Nephron progenitor cell (in vitro differentiated cells): ENCODE data around the gene STX10.

Source experiments
- DNase-seq: peaks from one replicate; pipeline ENCODE4 v3.0.0; 2021
- H3K27ac Mint-ChIP-seq: 2 replicates; pipeline ENCODE4 v1.8.0; 2021; ENCODE audit warnings: mild to moderate bottlenecking, moderate library complexity, mixed read lengths
- H3K27me3 Mint-ChIP-seq: 2 replicates; pipeline ENCODE4 v1.8.0; 2021; ENCODE audit warnings: mild to moderate bottlenecking, low read depth, mixed read lengths; ENCODE audit not compliant: poor library complexity
- H3K36me3 Mint-ChIP-seq: 2 replicates; pipeline ENCODE4 v1.8.0; 2021; ENCODE audit warnings: low read depth, mixed read lengths
- H3K4me1 Mint-ChIP-seq: 2 replicates; pipeline ENCODE4 v1.8.0; 2021; ENCODE audit warnings: mixed read lengths
- H3K4me3 Mint-ChIP-seq: 2 replicates; pipeline ENCODE4 v1.8.0; 2021; ENCODE audit warnings: mild to moderate bottlenecking, moderate library complexity, mixed read lengths
- H3K9me3 Mint-ChIP-seq: 2 replicates; pipeline ENCODE4 v1.8.0; 2021; ENCODE audit warnings: mild to moderate bottlenecking, moderate library complexity, mixed read lengths
- TF ChIP-seq, protein P1 (sequence below): fragments of 200-600 bp; sonication (generic); IDR thresholded peaks from 2 replicates; pipeline ENCODE4 v1.5.0; 2021; ENCODE audit warnings: antibody characterized with exemption

The STX10 gene

DNA sequence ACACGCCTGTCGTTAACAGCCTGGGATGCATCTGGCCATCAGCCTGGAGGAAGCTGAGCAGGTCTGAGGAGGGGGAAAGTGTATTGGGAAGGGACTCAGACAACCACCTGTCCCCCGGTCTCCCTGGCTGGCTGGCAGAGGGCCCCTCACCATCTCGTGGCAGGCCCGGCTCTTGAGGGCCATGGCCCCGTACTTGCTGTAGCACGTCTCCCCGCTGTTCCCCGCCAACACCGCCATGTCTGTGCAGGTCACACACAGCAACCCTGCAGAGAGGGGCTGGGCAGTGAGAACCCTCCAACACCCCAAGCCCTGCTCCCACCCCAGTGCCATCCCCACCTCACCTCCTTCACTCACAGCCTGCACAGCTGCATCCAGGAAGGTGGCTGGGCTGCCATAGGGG lies 37.6 kb downstream of the STX10 start:
- H3K36me3 Mint-ChIP-seq: peaks cover 2% of the 10 kb centered on the region
- TF ChIP-seq, protein P1, sequence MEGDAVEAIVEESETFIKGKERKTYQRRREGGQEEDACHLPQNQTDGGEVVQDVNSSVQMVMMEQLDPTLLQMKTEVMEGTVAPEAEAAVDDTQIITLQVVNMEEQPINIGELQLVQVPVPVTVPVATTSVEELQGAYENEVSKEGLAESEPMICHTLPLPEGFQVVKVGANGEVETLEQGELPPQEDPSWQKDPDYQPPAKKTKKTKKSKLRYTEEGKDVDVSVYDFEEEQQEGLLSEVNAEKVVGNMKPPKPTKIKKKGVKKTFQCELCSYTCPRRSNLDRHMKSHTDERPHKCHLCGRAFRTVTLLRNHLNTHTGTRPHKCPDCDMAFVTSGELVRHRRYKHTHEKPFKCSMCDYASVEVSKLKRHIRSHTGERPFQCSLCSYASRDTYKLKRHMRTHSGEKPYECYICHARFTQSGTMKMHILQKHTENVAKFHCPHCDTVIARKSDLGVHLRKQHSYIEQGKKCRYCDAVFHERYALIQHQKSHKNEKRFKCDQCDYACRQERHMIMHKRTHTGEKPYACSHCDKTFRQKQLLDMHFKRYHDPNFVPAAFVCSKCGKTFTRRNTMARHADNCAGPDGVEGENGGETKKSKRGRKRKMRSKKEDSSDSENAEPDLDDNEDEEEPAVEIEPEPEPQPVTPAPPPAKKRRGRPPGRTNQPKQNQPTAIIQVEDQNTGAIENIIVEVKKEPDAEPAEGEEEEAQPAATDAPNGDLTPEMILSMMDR: no peak
- peaks cover 23% of the 10 kb centered on the region for H3K4me1 Mint-ChIP-seq
- H3K4me3 Mint-ChIP-seq: no peak overlapping the region
- DNase-seq: no peak
- no peak overlapping the region for H3K27ac Mint-ChIP-seq
- H3K9me3 Mint-ChIP-seq: no peaks in the 10 kb centered on the region
- no peaks in the 10 kb centered on the region for H3K27me3 Mint-ChIP-seq

- peaks cover 4% of the 10 kb centered on the region for H3K27me3 Mint-ChIP-seq
- H3K9me3 Mint-ChIP-seq: no peaks in the 10 kb centered on the region
- H3K4me1 Mint-ChIP-seq: peaks cover 2% of the 10 kb centered on the region
- DNase-seq: no peak
- no peak overlapping the region for H3K27ac Mint-ChIP-seq
- H3K4me3 Mint-ChIP-seq: no peak overlapping the region
- TF ChIP-seq, protein P1: no peak
- H3K36me3 Mint-ChIP-seq: peaks cover 6% of the 10 kb centered on the region
Observed at GRCh38 chr19:13110099-13110610, 40.0 kb downstream of the STX10 start.

DNA sequence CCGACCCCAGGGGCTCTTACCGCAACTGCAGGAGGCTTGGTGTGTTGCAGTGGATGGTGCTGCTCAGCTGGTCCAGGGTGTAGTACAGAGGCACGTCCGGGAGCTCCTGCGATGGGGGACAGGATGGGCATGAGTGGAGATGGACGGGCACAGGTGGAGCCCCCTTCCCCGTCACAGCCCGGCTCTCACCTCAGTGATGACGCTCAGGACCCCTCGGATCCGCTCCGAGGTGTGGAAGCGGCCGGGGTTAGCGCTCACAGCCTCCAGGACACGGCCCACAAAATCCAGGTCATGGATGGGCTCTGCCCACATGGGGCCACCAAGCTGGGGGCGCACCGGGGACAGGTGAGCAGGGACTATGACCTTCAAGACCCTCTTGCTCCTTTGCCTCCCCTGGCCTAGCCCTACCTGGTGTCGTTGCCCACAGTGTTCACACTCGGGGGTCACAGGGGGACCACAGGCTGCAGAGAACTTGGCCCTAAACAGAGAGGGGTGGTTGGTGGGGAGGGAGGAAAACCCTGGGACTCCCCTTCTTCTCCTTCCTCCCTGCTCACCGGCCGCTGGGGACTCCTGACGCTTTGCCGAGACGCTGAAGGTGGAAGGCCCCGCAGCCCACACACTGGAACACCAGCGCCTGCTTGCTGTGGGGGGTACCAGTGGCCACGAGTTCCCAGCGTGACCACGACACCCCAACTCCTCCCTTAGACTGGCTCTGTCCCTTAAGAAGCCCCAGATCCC lies 40.6 kb downstream of the STX10 start:
- Mint-ChIP-seq H3K27me3 (peaks cover 4% of the 10 kb centered on the region), H3K4me3 (no peak overlapping the region), H3K9me3 (no peaks in the 10 kb centered on the region), H3K27ac (no peak overlapping the region), H3K4me1 (no peaks in the 10 kb centered on the region), H3K36me3 (peaks cover 6% of the 10 kb centered on the region)
- TF ChIP-seq, protein P1: no peak
- DNase-seq: no peak

- DNase-seq: no peak
- Mint-ChIP-seq H3K4me3 (no peak overlapping the region), H3K9me3 (peaks cover under 1% of the 10 kb centered on the region), H3K36me3 (peaks cover 9% of the 10 kb centered on the region), H3K27me3 (peaks cover 28% of the 10 kb centered on the region), H3K27ac (no peak overlapping the region), H3K4me1 (no peaks in the 10 kb centered on the region)
- TF ChIP-seq, protein P1: no peak
Observed at GRCh38 chr19:13104848-13105711, 45.1 kb downstream of the STX10 start.

DNA sequence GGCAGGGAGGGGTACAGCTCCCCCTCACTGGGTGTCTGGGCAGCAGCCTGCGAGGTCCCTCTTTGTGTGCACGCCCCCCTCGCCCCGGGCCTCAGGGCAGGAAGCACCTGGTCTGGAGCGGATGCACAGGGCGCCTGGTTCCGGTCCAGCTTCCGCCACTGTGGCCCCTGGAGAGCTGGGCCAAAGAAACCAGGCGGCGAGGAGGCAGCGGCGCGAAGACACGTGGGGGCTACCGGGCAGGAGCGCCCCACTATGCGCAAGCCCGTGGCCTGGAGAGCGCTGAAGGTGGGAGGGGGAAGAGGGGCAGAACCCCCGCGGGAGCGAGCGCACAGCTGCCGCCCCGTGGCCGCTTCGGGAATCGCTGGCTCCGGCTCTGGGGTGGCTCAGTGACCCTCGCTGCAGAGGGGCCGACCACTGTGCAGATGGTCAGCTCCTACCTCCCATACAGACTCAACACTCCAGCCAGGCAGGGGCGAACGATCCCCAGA lies 45.8 kb downstream of the STX10 start:
- H3K36me3 Mint-ChIP-seq: peaks cover 11% of the 10 kb centered on the region
- H3K9me3 Mint-ChIP-seq: peaks cover 3% of the 10 kb centered on the region
- peak; percentile 77 for DNase-seq
- TF ChIP-seq, protein P1: peak; percentile 70
- no peaks in the 10 kb centered on the region for H3K4me1 Mint-ChIP-seq
- no peak overlapping the region for H3K27ac Mint-ChIP-seq
- no peak overlapping the region for H3K4me3 Mint-ChIP-seq
- H3K27me3 Mint-ChIP-seq: peaks cover 35% of the 10 kb centered on the region
